GM18909 (cell line): ENCODE measurements around the gene AFAP1.

Experiments
- ATAC-seq: cut with Tn5 transposase; IDR thresholded peaks from one replicate; pipeline ENCODE4 v1.9.1; 2021; ENCODE audit warnings: mild to moderate bottlenecking; ENCODE audit not compliant: unreplicated experiment, poor library complexity

AFAP1 gene

DNA sequence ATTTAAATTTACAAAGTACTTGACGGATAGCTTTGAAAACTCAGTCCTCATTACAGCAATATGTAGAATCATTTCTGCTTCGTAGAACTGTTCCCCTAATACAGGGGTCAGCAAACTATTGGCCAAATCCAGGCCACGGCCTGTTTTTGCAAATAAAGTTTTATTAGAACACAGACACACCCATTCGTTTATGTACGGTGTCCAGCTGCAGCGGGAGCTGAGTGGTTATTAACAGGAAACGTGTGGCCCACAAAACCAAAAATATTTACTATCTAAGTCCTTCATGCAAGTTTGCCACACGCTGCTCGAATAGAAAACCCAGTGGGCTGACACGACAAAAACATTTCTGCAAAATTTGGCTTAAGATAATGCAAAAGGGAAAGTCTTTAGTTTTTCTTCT, 146.5 kb downstream of the AFAP1 start:
- ATAC-seq: no peak

DNA sequence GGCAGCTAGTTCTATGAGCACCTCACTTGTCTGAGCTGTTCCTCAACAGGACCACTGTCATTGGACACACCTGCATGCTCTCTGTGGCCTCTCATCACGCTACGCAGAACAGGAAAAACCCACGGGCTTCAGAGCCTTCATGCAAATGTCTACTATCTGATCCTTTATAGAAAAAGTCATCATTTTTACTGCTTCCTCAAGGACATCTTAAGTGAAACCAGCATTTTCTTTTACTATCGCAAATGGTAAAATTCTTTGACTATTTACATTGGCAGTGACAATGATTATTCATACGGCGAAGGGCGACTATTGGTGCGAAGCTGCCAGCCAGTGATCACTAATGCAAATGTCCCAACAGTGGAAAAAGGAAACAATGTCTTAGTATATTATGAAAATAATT, 147.0 kb downstream of the AFAP1 start:
- no peak for ATAC-seq

DNA sequence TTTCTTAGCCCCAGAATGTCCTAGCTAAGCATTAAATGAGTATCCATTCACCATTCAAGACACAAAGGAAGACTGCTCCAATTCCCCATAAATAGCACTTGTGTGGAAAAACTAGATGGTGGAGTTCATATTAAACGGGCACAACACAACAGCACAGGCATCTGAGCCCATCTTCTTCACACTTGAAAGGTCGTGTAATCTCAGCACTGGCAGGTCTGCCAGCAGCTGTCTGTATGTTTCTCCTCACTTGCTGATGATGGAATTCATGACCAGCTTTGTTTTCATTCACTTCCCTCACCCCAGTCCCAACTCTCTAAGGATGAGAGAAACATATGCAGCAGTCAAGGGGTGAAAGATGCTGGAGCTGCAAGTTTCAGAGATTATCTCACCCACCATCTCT, 148.7 kb downstream of the AFAP1 start:
- no peak for ATAC-seq

DNA sequence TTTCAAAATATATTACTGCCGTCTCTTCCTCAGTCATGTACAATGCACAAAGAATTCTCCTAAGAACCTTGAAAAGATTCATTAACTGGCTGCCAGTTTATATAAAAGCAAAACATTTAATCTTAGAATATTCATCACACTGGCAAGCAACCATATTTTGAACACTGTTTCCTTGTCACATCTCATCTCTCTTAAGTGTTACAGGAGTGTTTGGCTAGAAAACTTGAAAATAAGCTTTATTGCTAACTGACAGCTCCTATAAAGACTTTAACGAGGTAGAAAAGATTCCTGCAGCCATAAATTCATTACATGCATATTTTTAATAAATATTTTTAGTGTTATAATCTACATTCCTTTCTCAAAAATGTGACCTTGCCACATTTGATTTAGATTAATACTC, 149.6 kb downstream of the AFAP1 start:
- no peak for ATAC-seq

DNA sequence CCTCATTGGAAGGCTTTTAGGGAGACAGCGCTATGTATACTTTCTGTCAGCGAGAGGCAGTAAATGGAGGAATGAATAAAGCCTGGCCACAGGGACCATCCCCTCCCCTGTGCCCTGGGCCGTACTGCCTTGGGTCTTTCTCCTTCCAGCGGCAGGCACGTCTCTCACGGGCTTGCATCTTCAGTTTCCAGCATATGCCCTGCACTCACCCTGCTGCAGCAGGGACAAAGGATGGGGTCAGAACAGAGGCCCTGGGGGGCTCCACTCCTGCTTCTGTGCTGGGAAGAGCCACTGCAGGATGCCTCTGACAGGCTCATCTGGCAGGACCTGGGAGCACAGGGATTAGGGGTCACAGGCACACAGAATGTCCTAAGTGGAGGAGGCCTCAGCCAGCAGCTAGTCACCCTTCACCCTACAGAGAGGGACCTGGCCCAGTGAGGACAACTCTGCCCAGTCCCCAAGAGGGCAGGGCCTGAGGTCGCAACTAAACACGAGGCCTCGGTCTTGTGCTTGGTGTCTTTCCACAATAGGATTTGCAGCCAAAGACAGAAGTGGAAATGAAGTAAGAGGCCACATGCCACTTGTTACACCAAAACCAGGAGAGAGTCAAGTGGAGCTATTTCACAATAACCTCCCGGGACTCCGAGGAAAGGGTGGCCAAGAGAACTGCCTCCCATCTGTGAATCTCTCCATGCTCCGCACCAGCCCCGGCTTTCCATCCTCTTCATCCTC, 150.8 kb downstream of the AFAP1 start:
- ATAC-seq: no peak

DNA sequence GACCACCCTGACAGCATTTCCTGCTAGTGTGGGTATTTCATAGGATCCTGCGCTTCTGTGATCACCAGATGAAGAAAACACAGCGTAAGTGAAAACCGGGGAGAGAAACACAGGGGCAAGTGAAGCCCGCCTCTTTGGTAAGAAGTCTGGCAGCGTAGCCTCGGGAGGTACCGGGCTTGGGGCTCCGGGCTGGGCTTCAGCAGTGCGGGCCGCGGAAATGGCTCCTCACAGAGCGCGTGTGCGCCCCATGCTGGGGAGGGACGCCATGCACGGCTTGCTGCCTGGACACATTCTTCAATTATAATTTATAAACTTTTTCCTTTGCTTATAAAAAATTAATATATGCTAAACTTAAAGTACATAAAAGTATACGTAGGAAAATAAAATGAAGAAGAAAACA, 151.5 kb downstream of the AFAP1 start:
- no peak for ATAC-seq

DNA sequence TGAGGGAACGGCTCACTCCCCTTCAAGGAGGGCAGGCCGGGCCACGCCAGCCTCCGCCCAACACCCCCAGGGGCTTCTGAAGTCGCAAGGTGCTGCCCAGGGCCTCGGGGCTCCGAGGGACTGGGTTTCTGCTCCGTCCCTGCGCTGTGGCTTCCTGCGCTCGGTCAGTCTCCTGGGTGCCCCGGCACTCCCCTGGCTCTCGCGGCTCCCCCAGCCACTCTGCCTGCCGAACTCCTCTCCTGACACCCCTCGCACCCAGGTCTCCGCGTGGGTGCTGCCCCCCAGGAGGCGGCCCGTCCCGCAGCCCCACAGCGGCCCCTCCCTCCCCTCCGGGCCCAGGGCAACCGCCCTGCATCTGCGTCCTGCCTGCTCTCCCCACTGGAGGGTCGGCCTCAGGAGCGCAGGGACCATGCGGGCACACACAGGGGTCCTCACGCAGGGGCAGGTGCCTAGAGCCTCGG, 151.9 kb downstream of the AFAP1 start:
- no peak for ATAC-seq

DNA sequence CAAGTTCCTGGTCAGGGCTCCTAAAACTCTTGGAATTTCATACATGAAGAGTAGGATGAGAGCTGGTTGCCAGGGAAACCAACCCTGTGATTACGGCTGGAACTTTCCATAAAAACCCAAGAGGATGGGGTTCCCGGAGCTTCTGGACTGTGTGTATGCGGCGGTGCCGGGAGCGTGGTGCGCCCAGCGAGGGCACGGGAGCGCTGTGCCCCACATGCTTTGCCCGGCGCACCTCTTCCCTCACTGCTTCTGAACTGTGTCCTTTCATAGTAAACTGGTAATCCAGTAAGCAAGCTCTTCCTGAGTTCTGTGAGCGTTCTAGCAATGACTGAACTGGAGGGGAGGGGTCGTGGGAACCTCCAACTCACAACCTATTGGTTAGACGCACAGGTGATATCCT, 152.6 kb downstream of the AFAP1 start:
- ATAC-seq: no peak

DNA sequence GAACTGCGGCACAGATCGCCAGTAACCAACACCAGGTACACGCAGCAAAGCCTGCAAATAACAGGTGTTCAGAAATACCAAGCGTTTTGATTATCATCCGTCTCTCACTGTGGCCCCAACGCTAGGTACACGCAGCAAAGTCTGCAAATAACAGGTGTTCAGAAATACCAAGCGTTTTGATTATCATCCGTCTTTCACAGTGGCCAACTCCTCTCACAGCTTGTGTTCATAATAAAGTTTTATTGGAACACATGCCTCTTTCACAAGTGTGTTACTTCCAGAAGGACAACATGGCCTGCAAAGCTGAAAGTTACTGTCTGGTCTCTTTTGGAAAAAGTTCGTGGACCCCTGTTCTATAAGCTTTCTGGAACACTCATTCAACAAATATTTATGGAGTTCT, 153.1 kb downstream of the AFAP1 start:
- ATAC-seq: no peak

DNA sequence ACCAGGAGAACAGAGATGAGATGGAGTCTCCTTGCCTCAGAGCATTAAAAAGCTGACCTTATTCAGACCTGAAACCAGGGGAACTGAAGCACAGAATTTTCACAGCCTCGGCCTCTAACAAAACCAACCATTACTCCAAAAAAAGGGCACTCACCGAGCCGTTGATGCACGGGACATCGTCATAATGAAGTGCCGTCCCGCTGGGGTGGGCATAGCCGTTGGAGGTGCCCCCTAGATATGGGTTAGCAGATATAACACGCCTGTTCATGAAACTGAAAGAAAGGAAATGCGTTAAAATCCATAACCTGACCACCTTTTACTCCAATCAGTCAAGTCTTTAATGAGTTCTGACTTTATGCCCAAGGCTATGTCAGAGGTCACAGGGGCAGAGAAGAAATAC, 153.6 kb downstream of the AFAP1 start:
- ATAC-seq: no peak

DNA sequence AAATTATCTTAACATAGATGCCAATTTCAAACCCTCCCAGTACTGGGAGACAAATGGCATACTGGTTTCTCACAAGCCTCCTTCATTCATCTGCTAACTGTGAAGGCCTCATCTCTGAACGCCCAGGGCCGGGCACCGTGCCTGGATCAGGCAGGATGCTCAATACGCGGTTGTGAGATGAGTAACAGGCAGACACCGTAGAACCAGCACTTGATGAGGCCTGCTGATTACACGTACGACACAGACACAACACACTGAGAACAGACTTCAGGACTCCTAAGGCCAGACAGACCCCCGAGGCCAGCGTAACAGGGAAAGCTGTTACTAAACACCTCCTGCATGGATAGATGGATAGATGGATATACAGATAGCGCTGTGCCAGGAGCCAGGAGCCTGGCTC, 154.6 kb downstream of the AFAP1 start:
- ATAC-seq: no peak

DNA sequence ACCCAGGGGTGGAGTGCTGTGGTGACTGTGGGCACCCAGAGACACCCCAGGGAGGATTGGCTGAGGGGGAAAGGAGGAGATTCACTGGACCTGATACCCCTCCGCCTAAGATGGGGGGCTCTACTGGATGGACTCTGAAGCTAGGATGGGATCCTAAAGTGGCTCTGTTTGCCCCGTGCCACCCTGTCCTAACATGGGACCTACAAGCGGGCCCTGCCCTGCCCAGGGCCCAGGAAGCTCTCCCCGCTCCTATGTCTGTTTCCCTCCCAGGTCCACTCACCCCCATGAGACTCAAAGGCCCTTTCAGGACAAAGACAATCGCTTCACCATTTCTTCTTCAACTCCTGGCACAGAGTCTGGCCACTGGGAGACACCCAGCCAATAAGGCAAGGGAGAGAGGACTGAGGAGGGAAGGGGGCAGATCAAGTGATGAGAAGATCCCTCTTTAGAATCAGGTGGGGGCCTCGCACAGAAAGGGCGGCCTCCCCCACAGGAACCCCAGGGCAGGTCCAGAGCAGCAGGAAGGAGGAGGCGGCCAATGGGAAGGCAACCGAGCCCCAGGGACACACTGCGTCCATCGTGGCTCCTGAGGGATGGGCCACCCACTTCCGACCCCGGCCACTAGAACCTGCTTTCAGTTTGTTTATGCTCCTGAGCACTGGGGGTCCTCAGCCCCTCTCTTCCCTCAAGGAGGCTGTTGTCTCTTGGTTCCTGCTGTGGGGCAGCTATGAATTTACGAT, 155.4 kb downstream of the AFAP1 start:
- ATAC-seq: no peak

DNA sequence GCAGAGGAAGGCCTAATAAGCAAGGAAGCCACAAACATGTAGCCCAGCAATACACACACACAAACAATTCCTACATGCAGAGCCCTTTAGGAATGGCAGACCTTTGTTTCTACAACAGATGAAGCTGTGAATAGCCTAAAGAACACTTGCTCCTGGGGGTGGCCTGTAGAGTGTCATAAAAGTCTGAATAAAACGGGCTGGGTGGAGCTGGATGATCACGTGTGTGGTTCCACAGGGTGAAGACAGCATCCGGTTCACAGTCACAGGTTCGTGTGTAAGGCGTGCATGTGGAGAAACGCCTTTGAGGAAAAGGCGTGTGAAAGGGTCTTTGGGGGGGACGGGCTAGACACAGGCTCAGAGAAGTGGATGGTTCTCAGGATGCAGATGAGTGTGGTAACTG, 156.1 kb downstream of the AFAP1 start:
- ATAC-seq: no peak

DNA sequence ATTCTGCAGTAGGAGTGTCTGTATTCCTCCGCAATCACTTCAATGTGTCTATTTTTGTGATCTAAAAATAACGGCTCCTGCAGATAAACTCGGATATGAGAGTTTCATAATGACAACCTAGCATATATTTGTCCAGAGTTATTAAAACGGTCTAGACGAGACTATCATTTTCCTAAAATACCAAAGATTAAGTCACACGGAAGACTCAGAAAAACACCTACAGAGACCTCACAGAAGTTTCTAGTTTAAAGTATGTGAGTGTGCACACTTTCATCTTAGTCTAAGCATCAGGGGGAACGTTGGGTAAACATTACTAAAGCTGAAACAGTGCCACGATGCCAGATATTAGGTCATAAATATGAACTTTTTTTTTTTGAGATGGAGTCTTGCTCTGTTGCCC, 156.9 kb downstream of the AFAP1 start:
- ATAC-seq: no peak

DNA sequence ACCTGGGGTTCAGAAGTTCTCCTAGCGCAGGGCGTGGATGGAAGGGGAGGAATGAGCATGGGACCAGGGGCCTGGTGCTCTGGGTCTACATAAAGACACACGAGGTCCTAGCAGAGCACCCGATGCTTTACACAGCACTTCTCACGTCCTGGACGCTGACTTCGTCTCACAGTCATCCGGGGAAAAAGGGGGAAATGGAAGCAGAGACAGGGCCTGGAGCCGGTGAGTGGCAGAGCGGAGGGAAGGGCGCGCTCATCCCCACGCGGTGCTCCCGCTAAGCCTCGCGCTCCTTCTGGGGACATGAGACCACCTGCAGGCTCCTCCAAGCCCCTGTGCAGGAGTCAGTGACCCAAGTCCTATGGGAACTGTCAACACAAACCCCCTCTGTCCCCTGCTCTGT, 157.7 kb downstream of the AFAP1 start:
- ATAC-seq: no peak

DNA sequence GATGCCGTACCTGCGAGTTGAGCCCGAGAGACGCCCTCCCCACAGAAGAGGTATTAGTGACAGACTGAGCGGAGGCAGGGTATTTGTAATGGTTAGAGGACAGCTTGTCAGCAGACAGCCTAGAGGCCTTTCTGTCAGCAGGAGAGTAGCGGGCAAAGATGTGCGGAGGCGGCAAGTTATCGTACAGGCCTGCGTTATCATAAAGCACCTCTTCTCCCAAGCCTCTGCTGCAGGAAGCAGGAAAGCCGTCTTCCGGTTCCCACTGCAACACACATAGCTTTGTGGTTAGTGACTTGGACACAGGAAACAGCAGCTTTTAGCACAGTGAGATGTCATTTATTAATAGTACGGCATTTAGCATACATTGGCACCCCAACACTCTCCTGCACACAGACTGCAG, 158.3 kb downstream of the AFAP1 start:
- ATAC-seq: no peak

DNA sequence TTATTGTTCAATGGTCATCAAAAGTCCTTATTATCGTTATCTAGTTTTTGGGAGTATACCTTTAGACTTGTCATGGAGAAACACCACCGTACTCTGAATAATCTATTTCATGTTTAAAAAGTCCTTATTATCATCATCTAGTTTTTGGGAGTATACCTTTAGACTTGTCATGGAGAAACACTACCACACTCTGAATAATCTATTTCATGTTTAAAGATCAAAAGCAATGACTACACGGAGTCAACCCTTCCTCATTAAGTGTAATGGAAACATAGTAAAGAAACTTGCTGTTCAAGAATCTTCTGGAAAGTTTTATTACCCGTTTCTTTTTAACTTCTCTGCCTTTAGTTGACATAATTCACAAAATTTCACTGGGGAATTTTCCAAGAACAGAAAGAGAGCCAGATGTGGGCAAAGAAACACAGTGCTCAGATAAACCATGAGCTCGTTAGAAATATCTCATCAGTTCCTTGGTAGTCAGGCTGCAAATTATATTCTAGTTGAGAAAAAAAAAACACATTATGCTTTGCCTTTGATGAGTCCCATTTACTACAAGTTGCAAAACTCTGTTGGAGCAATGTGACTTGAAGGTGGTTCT, 158.8 kb downstream of the AFAP1 start:
- no peak for ATAC-seq

DNA sequence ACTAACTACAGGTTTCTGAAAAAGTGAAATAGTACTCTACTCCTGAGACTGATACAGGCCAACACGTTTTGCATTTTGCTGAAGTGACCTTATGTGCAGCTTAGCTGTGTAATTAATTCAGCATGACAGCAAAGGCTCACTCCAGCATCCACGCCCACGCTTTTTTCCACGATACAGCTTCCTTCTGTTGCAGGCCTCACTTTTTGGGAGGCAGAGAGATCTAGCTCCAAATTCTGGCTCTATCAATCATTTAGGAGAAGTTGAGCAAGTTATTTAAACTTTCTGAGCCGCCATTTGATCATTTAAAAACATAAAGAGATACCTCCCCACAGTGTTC, 160.3 kb downstream of the AFAP1 start:
- ATAC-seq: no peak

DNA sequence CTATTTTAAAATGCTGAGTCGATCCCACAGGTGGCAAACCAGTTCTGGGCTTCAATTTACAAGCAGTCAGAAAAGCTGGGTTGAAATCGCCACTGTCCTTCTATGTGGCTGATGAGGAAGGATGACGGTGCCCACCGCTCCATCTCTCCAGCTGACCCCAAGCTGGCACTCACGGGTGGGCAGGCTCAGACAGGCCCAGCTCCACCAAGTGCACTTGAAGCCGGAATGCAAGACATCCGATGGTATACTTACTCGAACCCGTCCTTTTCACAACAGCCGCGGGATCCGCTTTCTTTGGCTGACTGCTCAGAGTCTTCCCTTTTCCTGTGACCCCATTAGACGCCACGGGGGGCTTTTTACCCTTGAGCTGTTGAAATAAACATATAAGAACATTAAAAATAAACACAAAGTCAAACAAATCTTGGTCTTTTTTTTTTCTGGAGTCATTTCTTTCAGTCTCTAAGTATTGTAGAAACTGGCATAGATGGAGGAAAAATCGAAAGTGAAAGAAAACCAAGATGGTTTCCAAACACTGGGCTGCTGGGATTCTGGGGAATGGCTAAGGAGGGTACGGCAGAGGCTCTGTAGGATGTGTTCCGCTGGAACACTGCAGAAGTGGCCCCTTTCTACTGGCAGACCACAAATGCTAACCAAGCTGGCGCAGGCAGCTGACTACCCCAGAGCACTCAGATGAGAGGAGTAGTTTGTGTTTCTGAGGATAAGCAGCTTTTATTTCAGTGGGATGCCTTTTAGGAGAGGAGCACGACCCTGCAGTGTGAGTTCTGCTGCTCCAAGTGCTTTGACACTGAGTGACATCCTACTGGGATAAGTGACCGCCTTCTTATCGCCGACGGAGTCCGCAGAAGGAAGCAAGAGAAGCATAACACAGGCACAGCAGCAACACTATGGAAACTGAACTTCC, 160.9 kb downstream of the AFAP1 start:
- no peak for ATAC-seq

DNA sequence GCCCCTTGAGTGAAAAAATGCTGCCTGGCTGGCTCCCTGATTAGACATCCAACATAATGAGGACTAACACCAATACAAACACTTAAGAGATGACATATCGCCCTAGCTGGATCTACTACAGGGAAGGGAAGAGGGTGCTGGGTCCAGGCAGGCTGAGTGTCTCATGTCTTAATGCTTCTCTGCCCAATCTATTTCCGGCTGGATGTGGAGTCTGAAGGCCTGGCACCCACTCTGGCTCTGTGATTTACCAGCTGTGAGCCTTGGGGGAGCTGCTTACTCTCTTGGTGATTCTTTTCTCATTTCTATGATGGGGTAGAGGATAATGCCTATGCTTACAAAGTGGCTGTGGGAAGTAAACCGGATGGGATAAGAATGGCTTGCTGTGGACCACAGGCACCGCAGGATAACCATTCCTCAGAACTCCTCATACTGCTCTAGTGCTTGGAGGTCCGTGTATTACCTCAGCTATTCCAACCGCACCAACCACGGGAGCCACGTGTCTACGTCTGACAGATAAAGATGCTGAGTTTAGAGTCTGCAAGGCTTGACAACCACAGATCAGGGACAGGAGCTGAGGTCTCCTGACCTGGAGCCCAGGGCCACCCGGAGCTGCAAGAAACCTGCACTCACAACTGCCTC, 161.7 kb downstream of the AFAP1 start:
- no peak for ATAC-seq
